Right hindlimb (tissue), 1 donor: ENCODE measurements around the gene C1orf122.

Experiments
- DNase-seq: peaks from one replicate; pipeline ENCODE4 v3.0.0-alpha.2; 2018

Gene C1orf122

GRCh38 chr1:37846647-37847339 is 39.2 kb downstream of the C1orf122 start:
- no peak for DNase-seq

DNA sequence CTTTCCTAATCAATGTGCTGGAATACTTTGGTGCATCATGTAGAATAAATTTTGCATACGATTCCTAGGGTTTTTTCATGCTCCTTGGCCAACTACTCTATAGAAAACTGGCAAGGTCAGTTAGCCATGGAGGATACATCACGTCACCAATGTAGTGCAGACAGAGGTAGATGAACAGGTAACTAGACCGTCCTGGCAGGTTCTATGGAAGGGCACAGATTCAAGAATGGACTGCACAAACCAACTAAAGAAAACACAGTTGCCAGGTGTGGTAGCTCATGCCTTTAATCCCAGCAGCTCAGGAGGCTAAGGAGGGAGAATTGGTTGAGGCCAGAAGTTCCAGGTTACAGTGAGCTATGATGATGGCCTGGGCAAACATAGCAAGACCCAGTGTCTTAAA is 41.9 kb downstream of the C1orf122 start:
- DNase-seq: no peak

DNA sequence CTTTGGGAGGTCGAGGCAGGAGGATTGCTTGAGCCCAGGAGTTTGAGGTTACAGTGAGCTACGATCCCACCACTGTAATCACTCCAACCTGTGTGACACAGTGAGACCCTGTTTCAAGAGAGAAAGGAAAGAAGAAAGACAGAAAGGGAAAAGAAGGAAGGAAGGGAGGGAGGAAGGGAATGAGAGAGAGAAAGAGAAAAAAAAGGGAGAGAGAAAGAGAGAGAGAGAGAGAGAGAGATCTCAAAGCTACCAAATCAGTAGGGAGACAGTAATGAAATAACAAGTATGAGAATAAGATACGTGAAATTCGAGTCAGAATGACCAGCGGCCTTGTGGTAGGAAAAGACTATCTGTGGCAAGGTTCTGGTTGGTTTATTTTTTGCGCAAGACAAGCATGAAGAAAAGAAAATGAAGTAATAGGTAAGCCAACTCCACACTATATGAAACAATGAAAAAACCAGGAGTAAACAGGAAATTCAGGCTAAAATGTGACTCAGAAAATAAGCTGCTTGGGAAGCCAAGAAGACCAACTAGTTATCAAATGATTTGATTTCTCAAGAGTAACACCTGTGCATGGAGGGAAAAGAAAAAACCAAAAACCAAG is 42.9 kb downstream of the C1orf122 start:
- no peak for DNase-seq

GRCh38 chr1:37851262-37851661 is 43.7 kb downstream of the C1orf122 start:
- DNase-seq: no peak

DNA sequence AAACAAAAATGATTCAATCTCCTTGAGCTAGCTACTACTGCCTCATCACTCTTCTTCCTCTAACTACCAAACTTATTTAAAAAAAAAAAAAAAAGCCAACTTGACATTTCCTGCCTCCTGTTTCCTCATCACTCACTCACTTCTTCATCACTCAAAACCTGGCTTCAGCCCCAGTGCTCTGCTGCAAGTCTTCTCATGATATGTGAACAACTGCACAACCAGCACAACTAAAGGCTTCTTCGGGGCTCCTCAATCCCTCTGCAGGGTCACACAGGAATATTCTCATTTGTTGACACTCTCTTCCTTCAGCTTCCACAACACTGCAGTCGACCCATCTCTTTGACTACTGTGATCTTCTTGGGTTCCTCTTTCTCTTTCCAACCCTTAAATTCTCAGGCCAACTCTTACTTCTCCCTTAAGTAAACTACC is 44.2 kb downstream of the C1orf122 start:
- DNase-seq: no peak

DNA sequence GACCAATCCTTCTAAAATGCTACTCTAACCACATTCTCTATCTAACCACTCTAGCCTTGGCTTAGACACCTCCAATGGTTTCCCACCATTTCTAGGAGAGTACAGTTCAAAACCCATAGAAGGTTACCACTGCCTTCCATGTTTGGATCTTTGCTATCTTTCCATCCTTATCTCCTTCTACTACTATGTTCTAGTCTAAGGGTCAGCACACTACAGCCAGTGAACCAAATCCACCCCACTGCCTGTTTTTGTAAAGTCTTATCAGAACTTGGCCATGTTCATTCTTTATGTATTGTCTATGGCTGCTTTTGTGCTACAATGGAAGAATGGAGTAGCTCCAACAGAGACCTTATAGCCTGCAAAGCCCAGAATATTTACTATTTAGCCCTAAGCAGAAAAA is 45.6 kb downstream of the C1orf122 start:
- DNase-seq: no peak

DNA sequence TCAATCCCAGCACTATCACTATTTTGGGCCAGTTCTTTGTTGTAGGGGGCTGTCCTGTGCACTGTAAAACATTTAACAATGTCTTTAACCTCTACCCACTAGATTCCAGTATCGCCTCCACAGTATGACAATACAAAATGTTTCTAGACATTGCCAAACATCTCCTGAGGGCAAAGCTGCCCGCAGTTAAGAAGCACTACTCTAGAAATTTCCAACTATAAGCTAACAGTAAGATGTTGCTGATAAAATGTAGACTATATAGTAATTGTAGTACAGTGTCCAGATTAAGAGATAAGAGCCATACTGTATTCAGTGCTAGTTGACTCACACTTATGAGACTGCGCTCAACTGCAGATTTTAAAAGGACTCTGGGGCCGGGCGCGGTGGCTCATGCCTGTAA is 46.8 kb downstream of the C1orf122 start:
- no peak for DNase-seq
